AG04450 (cell line): ENCODE data around the gene IL17REL. TPM values are rescaled to one million over a fixed set of nuclear protein-coding genes. Genes with fewer than 3 reads are reported as not detected.

Experiments
- CTCF ChIA-PET: fragments of 300-600, 350-600 bp; formaldehyde crosslinking; extraction: SDS; loops from one replicate; lab custom pipeline; 2022; ENCODE audit warnings: antibody characterized with exemption, inconsistent platforms; lab: Charles Lee
- POLR2A ChIA-PET: fragments of 350-600 bp; formaldehyde crosslinking; extraction: SDS; loops from one replicate; lab custom pipeline; 2021; ENCODE audit warnings: antibody characterized with exemption, inconsistent platforms; lab: Yijun Ruan, JAX
- DNase-seq: peaks from one replicate; pipeline ENCODE4 v3.0.0-alpha.2; 2011; ENCODE audit warnings: low read depth, low spot score
- H3K27ac ChIP-seq: one replicate; pipeline ENCODE4 v1.5.1; 2012; ENCODE audit warnings: low read depth, low read length, control low read depth
- H3K27me3 ChIP-seq: one replicate; pipeline ENCODE4 v1.6.0; 2012; ENCODE audit warnings: low read length; ENCODE audit not compliant: control insufficient read depth, insufficient read depth
- H3K4me3 ChIP-seq: 2 replicates; pipeline ENCODE4 v1.5.1; 2011; ENCODE audit warnings: mild to moderate bottlenecking, low read depth, low read length, control low read depth
- H3K9me3 ChIP-seq: 2 replicates; pipeline ENCODE4 v1.5.1; 2012; ENCODE audit warnings: low read length; ENCODE audit not compliant: control insufficient read depth, insufficient read depth
- CTCF ChIP-seq: IDR thresholded peaks from 2 replicates; pipeline ENCODE4 v1.5.1; 2011; ENCODE audit warnings: low read depth, low read length, control low read depth, inconsistent platforms
- polyA plus RNA-seq: library from polyadenylated mRNA; depleted of rRNA; stranded (reverse); fragments of >200 nt; gene quantifications from 2 replicates; pipeline ENCODE4 v1.2.3, GENCODE V29; 2011

Gene IL17REL
- polyA plus RNA-seq, 1 experiment, result not detected

GRCh38 chr22:50001388-50002231, 11.0 kb downstream of the IL17REL start:
- Histone ChIP-seq H3K27me3 (peaks cover 20% of the 10 kb centered on the region), H3K27ac (no peak overlapping the region), H3K4me3 (no peak overlapping the region), H3K9me3 (peaks cover 3% of the 10 kb centered on the region; the same call in 1 of the 2 replicates)
- no peak for DNase-seq
- ChIA-PET CTCF (no interaction called here), POLR2A (interaction anchor here (0.7 kb wide), 2 partner anchors 68 to 169 kb away, joined by 3 to 6 read pairs; no protein-coding TSS in a partner anchor)
- no peak for TF ChIP-seq CTCF

GRCh38 chr22:50000587-50001387, 11.8 kb downstream of the IL17REL start:
- peaks cover 18% of the 10 kb centered on the region for H3K27me3 ChIP-seq

GRCh38 chr22:49999946-50000586, 12.5 kb downstream of the IL17REL start:
- no peak for DNase-seq
- peaks cover 18% of the 10 kb centered on the region for H3K27me3 ChIP-seq
- H3K9me3 ChIP-seq, result peaks cover 3% of the 10 kb centered on the region; the same call in 1 of the 2 replicates
- H3K27ac ChIP-seq, result no peak overlapping the region
- CTCF ChIA-PET, result no interaction called here
- POLR2A ChIA-PET, result no interaction called here
- no peak overlapping the region for H3K4me3 ChIP-seq
- no peak for TF ChIP-seq CTCF

More at GRCh38 chr22:50000587-50001387, 11.8 kb downstream of the IL17REL start:
- TF ChIP-seq CTCF, result no peak
- CTCF ChIA-PET, result no interaction called here
- peaks cover 3% of the 10 kb centered on the region; the same call in 1 of the 2 replicates for H3K9me3 ChIP-seq
- no peak for DNase-seq
- H3K4me3 ChIP-seq, result no peak overlapping the region
- POLR2A ChIA-PET, result no interaction called here
- H3K27ac ChIP-seq, result no peak overlapping the region

- Histone ChIP-seq H3K4me3 (no peak overlapping the region), H3K27me3 (peaks cover 17% of the 10 kb centered on the region), H3K9me3 (peaks cover 3% of the 10 kb centered on the region; the same call in 1 of the 2 replicates), H3K27ac (no peak overlapping the region)
- no peak for DNase-seq
- CTCF ChIA-PET, result no interaction called here
- TF ChIP-seq CTCF, result no peak
- POLR2A ChIA-PET, result no interaction called here
Measured at GRCh38 chr22:49999063-49999945, 13.3 kb downstream of the IL17REL start.
